Psoas muscle (tissue), 8 donors: ENCODE results near the gene SLC12A6. TPM values are rescaled to one million over a fixed set of nuclear protein-coding genes. Genes with fewer than 3 reads are reported as not detected.

Source experiments
- ATAC-seq, 4 donors: fragments of 200-7000 bp; cut with Tn5 transposase; one replicate each; pipeline ENCODE4 v1.9.1; 2020; ENCODE audit warnings: moderate library complexity in 3 of 4, mild to moderate bottlenecking in 2 of 4
- DNase-seq, 2 donors: peaks; one replicate each; pipeline ENCODE4 v3.0.0-alpha.2; 2020
- H3K27ac ChIP-seq: fragments of 200-600 bp; one replicate; pipeline ENCODE4 v1.8.0; 2022
- H3K27me3 ChIP-seq, 3 donors: fragments of 200-600 bp in 1 of 3; one replicate each; pipeline versions ENCODE4 v1.6.1 to v1.8.0; 2013 to 2022; ENCODE audit warnings: low read length in 2 of 3, mild to moderate bottlenecking in 2 of 3, moderate library complexity in 1 of 3; ENCODE audit not compliant: insufficient read depth in 3 of 3
- H3K36me3 ChIP-seq, 2 donors: fragments of 200-600 bp in 1 of 2; one replicate each; pipeline versions ENCODE4 v1.6.1 to v1.8.0; 2013 to 2022; ENCODE audit warnings: low read depth in 1 of 2, mild to moderate bottlenecking in 1 of 2, moderate library complexity in 1 of 2; ENCODE audit not compliant: insufficient read depth in 1 of 2
- H3K4me1 ChIP-seq: fragments of 200-600 bp; one replicate; pipeline ENCODE4 v1.8.0; 2022
- H3K4me3 ChIP-seq: fragments of 200-600 bp; one replicate; pipeline ENCODE4 v1.8.0; 2022; ENCODE audit warnings: mild to moderate bottlenecking
- H3K9me3 ChIP-seq: fragments of 200-600 bp; one replicate; pipeline ENCODE4 v1.8.0; 2022
- CTCF ChIP-seq: fragments of 200-600 bp; IDR thresholded peaks from one replicate; pipeline ENCODE4 v1.8.0; 2022; ENCODE audit warnings: antibody characterized with exemption
- WGBS, 3 donors: extraction: QIAGEN DNeasy Blood & Tissue Kit; methylation state at CpG; one replicate each; pipeline versions ENCODE4 v1.1.6 to v1.1.7; 2013; 5-methylcytosine and 5-hydroxymethylcytosine counted together
- intact Hi-C, 2 donors: fragments of 100-400 bp; cut with DNase I; formaldehyde crosslinking; loops; one replicate each; pipeline versions ENCODE4 v1.11.0 to v1.14.2; 2022
- polyA plus RNA-seq, 3 donors: library from polyadenylated mRNA; stranded (reverse); fragments of 200-250 nt; gene quantifications; one replicate each; pipeline ENCODE4 v1.2.3, GENCODE V29; 2013
- total RNA-seq, 4 donors: library from RNA; stranded (reverse); fragmentation: NEBNext Ultra II Directional in 2 of 4; extraction: Animal tissue kit (Norgen Biotek cat#: 25700) in 2 of 4; gene quantifications; one replicate each; pipeline versions ENCODE4 v1.2.1 to v1.2.4, GENCODE V29; 2021 to 2023
- donor health status: healthy with polysubstance abuse.
- donor health status: DM: no; HTN: no; CAD: no; lungs with moderate emphysema.
- donor health status: Bipolar disorder and iron deficiency.
- donor health status: healthy.
- donor health status: DM: yes; HTN: yes; CAD: no.
- donor health status: DM: no; HTN: no; CAD: no.
- donor health status: DM: no; HTN: no; CAD: no.
- donor health status: DM: yes; HTN: yes; CAD: no.

The SLC12A6 gene
- total and polyA plus RNA-seq, 7 donors, result 2.3 to 22.1 (median 12.3) TPM

GRCh38 chr15:34284937-34285336 is 52.6 kb downstream of the SLC12A6 start:
- H3K4me3 ChIP-seq, result no peak overlapping the region
- no peaks in the 10 kb centered on the region for H3K36me3 ChIP-seq
- H3K27ac ChIP-seq, result no peak overlapping the region
- H3K27me3 ChIP-seq, result no peaks in the 10 kb centered on the region
- no peaks in the 10 kb centered on the region for H3K9me3 ChIP-seq
- DNase-seq, result no peak
- no peak for ATAC-seq
- no peak for TF ChIP-seq CTCF
- intact Hi-C loops, result no loop called here
- no peaks in the 10 kb centered on the region for H3K4me1 ChIP-seq
- 90 to 98% (median 94%) methylated on average over 2 of the region's 2 CpGs for WGBS, 3 donors

- Histone ChIP-seq H3K4me3 (no peak overlapping the region), H3K27ac (no peak overlapping the region), H3K9me3 (no peaks in the 10 kb centered on the region), H3K4me1 (no peaks in the 10 kb centered on the region), H3K36me3 (no peaks in the 10 kb centered on the region), H3K27me3 (no peaks in the 10 kb centered on the region)
- no peak for DNase-seq
- 92 to 97% (median 93%) methylated on average over 1 of the region's 1 CpG for WGBS, 3 donors
- no peak for TF ChIP-seq CTCF
- intact Hi-C loops, result no loop called here
- no peak for ATAC-seq
Observed at GRCh38 chr15:34282384-34282783, 55.2 kb downstream of the SLC12A6 start.

- Histone ChIP-seq H3K4me3 (no peak overlapping the region), H3K36me3 (no peaks in the 10 kb centered on the region), H3K4me1 (no peaks in the 10 kb centered on the region), H3K27ac (no peak overlapping the region), H3K9me3 (no peaks in the 10 kb centered on the region), H3K27me3 (no peaks in the 10 kb centered on the region)
- intact Hi-C loops, result no loop called here
- no peak for TF ChIP-seq CTCF
- 96 to 98% (median 97%) methylated on average over 4 of the region's 4 CpGs for WGBS, 3 donors
- DNase-seq (no peak), ATAC-seq (no peak)
Observed at GRCh38 chr15:34280193-34280592, 57.4 kb downstream of the SLC12A6 start.

- 82 to 93% (median 93%) methylated on average over 2 of the region's 2 CpGs for WGBS, 3 donors
- no peaks in the 10 kb centered on the region for H3K4me1 ChIP-seq
- ATAC-seq (no peak), DNase-seq (no peak)
- intact Hi-C loops, result no loop called here
- no peak overlapping the region for H3K27ac ChIP-seq
- H3K4me3 ChIP-seq, result no peak overlapping the region
- H3K27me3 ChIP-seq, result no peaks in the 10 kb centered on the region
- H3K36me3 ChIP-seq, result no peaks in the 10 kb centered on the region
- no peaks in the 10 kb centered on the region for H3K9me3 ChIP-seq
- no peak for TF ChIP-seq CTCF
Observed at GRCh38 chr15:34279368-34279767, 58.2 kb downstream of the SLC12A6 start.

GRCh38 chr15:34275721-34276120 is 61.9 kb downstream of the SLC12A6 start:
- Histone ChIP-seq H3K27me3 (no peaks in the 10 kb centered on the region), H3K4me3 (no peak overlapping the region), H3K9me3 (no peaks in the 10 kb centered on the region), H3K27ac (no peak overlapping the region), H3K36me3 (no peaks in the 10 kb centered on the region), H3K4me1 (no peaks in the 10 kb centered on the region)
- 85 to 88% (median 87%) methylated on average over 1 of the region's 1 CpG for WGBS, 3 donors
- intact Hi-C loops, result no loop called here
- no peak for DNase-seq
- no peak for TF ChIP-seq CTCF
- ATAC-seq, result no peak
